Body of pancreas (tissue), 4 donors: Measurements from ENCODE around the gene PLVAP. TPM values are rescaled to one million over a fixed set of nuclear protein-coding genes. Genes with fewer than 3 reads are reported as not detected.

Experiments used
- ATAC-seq: fragments of 150-250 bp; one replicate; pipeline ENCODE4 v1.9.1; 2016
- DNase-seq, 4 donors: peaks; one replicate each; pipeline ENCODE4 v3.0.0-alpha.2; 2019
- H3K27ac ChIP-seq, 4 donors: fragments of 200-600 bp; sonication (generic); 1 replicate in 3 of 4; 2 replicates in 1 of 4; pipeline versions ENCODE4 v1.5.1 to v1.6.1; 2016 to 2019; ENCODE audit warnings: mild to moderate bottlenecking in 1 of 4, mixed read lengths in 1 of 4, moderate library complexity in 1 of 4
- H3K27me3 ChIP-seq, 2 donors: fragments of 200-600 bp; sonication (generic); one replicate each; pipeline ENCODE4 v1.6.0; 2016; ENCODE audit warnings: mild to moderate bottlenecking in 1 of 2
- H3K36me3 ChIP-seq, 2 donors: fragments of 200-600 bp; sonication (generic); replicated peaks in 1 of 2; 2 replicates each; pipeline ENCODE4 v1.5.1; 2016; ENCODE audit warnings: low read depth in 2 of 2; ENCODE audit not compliant: insufficient read depth in 1 of 2
- H3K4me1 ChIP-seq: fragments of 200-600 bp; sonication (generic); one replicate; pipeline ENCODE4 v1.6.0; 2016
- H3K4me3 ChIP-seq, 2 donors: fragments of 200-600 bp; sonication (generic); 1 replicate in 1 of 2; 2 replicates in 1 of 2; pipeline ENCODE4 v1.5.1; 2016 to 2019
- H3K9me3 ChIP-seq, 3 donors: fragments of 200-600 bp; sonication (generic); 1 replicate in 2 of 3; 2 replicates in 1 of 3; pipeline ENCODE4 v1.5.1; 2016
- CTCF ChIP-seq, 7 experiments: fragments of 450-650 bp in 4 of 7; fragments of 200-600 bp in 3 of 7; sonication (generic) in 3 of 7; IDR thresholded peaks; one replicate each; pipeline ENCODE4 v1.5.1; 2016 to 2019; ENCODE audit warnings: antibody characterized with exemption in 7 of 7
- POLR2A ChIP-seq, 3 donors: fragments of 450-650 bp; IDR thresholded peaks; one replicate each; pipeline ENCODE4 v1.6.1; 2016; ENCODE audit warnings: antibody characterized with exemption in 3 of 3, mild to moderate bottlenecking in 2 of 3
- WGBS, 2 donors: methylation state at CpG; one replicate each; pipeline ENCODE4 v1.1.5; 2017; 5-methylcytosine and 5-hydroxymethylcytosine counted together
- intact Hi-C: fragments of 100-400 bp; cut with DNase I; formaldehyde crosslinking; loops from one replicate; pipeline ENCODE4 v1.15.1; 2023
- total RNA-seq, 2 donors: library from RNA; depleted of rRNA; stranded (reverse); fragments of >200 nt; gene quantifications; one replicate each; pipeline ENCODE4 v1.1.0, GENCODE V29; 2016

The PLVAP gene
- total RNA-seq, 2 donors from 2014 or later = 37.9 to 49.8 TPM

- H3K27me3 ChIP-seq = no peaks in the 10 kb centered on the region
- no peaks in the 10 kb centered on the region for H3K4me1 ChIP-seq
- no peak for DNase-seq
- H3K4me3 ChIP-seq = no peak overlapping the region
- H3K9me3 ChIP-seq = no peaks in the 10 kb centered on the region
- WGBS, 2 donors = 42 to 47% methylated on average over 16 to 23 of the region's 36 CpGs
- ATAC-seq = no peak
- no peak overlapping the region for H3K27ac ChIP-seq
- TF ChIP-seq CTCF (IDR thresholded peaks at IDR 0.05) (no peak), POLR2A (IDR thresholded peaks at IDR 0.05) (no peak)
- intact Hi-C loops = no loop called here
- H3K36me3 ChIP-seq = no peaks in the 10 kb centered on the region
These were observed 26.1 kb upstream of the PLVAP start for GRCh38 chr19:17402982-17403855.

GRCh38 chr19:17401628-17402027 lies 24.5 kb upstream of the PLVAP start:
- Histone ChIP-seq H3K27ac (no peak overlapping the region), H3K4me1 (no peaks in the 10 kb centered on the region), H3K9me3 (no peaks in the 10 kb centered on the region), H3K36me3 (no peaks in the 10 kb centered on the region), H3K4me3 (no peak overlapping the region), H3K27me3 (no peaks in the 10 kb centered on the region)
- 68 to 69% methylated on average over 6 of the region's 6 CpGs for WGBS, 2 donors
- no peak for TF ChIP-seq CTCF (IDR thresholded peaks at IDR 0.05)
- ATAC-seq (no peak), DNase-seq (no peak)
- intact Hi-C loops = no loop called here

DNA sequence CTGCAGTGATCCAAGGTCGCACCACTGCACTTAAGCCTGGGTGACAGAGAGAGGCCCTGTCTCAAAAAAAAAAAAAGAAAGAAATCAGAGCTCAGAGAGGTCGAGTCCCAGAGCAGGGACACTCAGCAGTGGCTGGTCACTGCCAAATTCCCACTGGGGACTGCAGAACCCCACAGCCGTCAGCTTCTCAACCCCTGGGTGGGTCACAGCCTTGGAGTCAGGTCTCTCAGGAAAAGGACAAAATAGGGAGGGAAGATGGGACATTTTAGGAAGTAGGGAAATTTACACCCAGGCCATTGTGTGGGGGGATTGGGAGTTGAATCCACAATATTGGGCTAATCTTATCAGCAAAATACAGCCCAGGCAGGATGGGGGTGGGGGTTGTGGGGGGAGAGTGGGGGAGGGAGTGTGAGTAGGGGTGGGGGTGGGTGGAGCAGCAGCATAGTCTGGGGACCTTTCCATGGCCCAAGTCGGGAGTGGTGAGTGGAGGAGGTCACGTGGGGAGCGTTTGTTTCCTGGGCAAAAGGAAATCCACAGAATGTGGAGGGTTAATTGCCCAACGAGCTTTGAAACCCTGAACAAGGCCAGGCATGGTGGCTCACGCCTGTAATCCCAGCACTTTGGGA lies 21.9 kb upstream of the PLVAP start:
- DNase-seq = no peak

DNA sequence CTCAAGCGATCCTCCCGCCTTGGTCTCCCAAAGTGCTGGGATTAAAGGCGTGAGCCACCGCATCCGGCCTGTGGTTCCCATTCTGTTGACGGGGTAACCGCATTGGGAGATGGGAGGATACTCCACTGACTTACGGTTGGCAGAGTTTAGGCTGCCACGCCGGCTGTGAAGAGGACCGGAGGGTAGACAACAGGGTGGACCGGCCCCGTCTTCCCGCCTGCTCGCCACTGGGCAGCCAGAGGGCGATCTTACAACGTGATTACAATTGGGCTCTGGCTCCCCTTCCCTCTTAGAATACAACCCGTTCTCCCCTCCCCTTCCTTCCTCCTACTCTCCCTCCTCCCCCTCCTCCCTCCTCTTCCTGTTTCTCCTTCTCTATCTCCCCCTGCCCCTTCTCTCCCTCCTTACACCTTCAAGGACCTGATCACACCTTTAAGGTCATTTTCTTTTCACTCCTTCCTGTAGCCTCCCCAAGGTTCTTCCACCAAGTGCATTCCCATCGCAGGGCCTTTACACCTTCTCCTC lies 17.8 kb upstream of the PLVAP start:
- intact Hi-C loops = no loop called here
- peak in 2 of 4 donors; percentile 37 to 43 for DNase-seq
- Histone ChIP-seq H3K36me3 (no peaks in the 10 kb centered on the region), H3K9me3 (no peaks in the 10 kb centered on the region), H3K27ac (no peak overlapping the region), H3K27me3 (peaks cover 0 to 11% of the 10 kb centered on the region in 2 donors), H3K4me3 (no peak overlapping the region), H3K4me1 (peaks cover 22% of the 10 kb centered on the region)
- WGBS, 2 donors = 15 to 20% methylated on average over 10 to 19 of the region's 19 CpGs
- no peak for ATAC-seq
- TF ChIP-seq POLR2A (IDR thresholded peaks at IDR 0.05) (no peak), CTCF (IDR thresholded peaks at IDR 0.05) (peak in 4 of 7 experiments; percentile 19 to 54 (median 36))

More for the DNA sequence above, 21.9 kb upstream of the PLVAP start:
- H3K27me3 ChIP-seq = peaks cover 0 to 7% of the 10 kb centered on the region in 2 donors
- intact Hi-C loops = no loop called here
- ATAC-seq = no peak
- peaks cover 2% of the 10 kb centered on the region for H3K4me1 ChIP-seq
- H3K27ac ChIP-seq = no peak overlapping the region
- 58 to 71% methylated on average over 8 of the region's 8 CpGs for WGBS, 2 donors
- TF ChIP-seq CTCF (IDR thresholded peaks at IDR 0.05) = no peak
- TF ChIP-seq POLR2A (IDR thresholded peaks at IDR 0.05) = no peak
- no peaks in the 10 kb centered on the region for H3K36me3 ChIP-seq
- H3K4me3 ChIP-seq = no peak overlapping the region
- no peaks in the 10 kb centered on the region for H3K9me3 ChIP-seq
